T-helper 1 cell treated with Interleukin-12 subunit alpha and Interleukin-12 subunit beta and Interleukin-4 antibody, amounts not matched to agents 30 ng/mL and 1 ng/mL, for 36 hours (primary cell): Measurements from ENCODE around the gene FRMD4A. TPM values are rescaled to one million over a fixed set of nuclear protein-coding genes. Genes with fewer than 3 reads are reported as not detected.
"Not testable (repeated sequence)": the region's sequence is repeated elsewhere in the genome, so short reads cannot be mapped to it uniquely, and the experiment has no call there.

Experiments
- intact Hi-C: fragments of 100-400 bp; cut with micrococcal nuclease; formaldehyde crosslinking; loops from one replicate; pipeline ENCODE4 v1.15.1; 2024
- total RNA-seq: library from RNA; stranded (reverse); gene quantifications from 2 replicates; pipeline ENCODE4 v1.2.3, GENCODE V29; 2022

The FRMD4A gene
- total RNA-seq, 1 donor from 2014 or later, result 0.02 TPM

- intact Hi-C loops, result no loop called here
Observed at GRCh38 chr10:14153570-14154055, 177.1 kb downstream of the FRMD4A start.

GRCh38 chr10:14151571-14151970 is 179.2 kb downstream of the FRMD4A start:
- intact Hi-C loops, result no loop called here

GRCh38 chr10:14150526-14150925 is 180.2 kb downstream of the FRMD4A start:
- intact Hi-C loops, result no loop called here

GRCh38 chr10:14146501-14146900 is 184.2 kb downstream of the FRMD4A start:
- intact Hi-C loops, result no loop called here

- intact Hi-C loops, result no loop called here
Observed at GRCh38 chr10:14146025-14146424, 184.7 kb downstream of the FRMD4A start.

GRCh38 chr10:14144451-14144850 is 186.3 kb downstream of the FRMD4A start:
- intact Hi-C loops, result no loop called here

GRCh38 chr10:14142606-14143250 is 188.0 kb downstream of the FRMD4A start:
- intact Hi-C loops, result no loop called here

- intact Hi-C loops, result no loop called here
Observed at GRCh38 chr10:14141283-14141682, 189.4 kb downstream of the FRMD4A start.

GRCh38 chr10:14137391-14137790 is 193.3 kb downstream of the FRMD4A start:
- intact Hi-C loops, result no loop called here

GRCh38 chr10:14135196-14135595 is 195.5 kb downstream of the FRMD4A start:
- intact Hi-C loops, result not testable (repeated sequence)

- intact Hi-C loops, result no loop called here
Observed at GRCh38 chr10:14134275-14134674, 196.4 kb downstream of the FRMD4A start.

- intact Hi-C loops, result no loop called here
Observed at GRCh38 chr10:14131261-14131960, 199.3 kb downstream of the FRMD4A start.

- intact Hi-C loops, result no loop called here
Observed at GRCh38 chr10:14129770-14130169, 201.0 kb downstream of the FRMD4A start.

GRCh38 chr10:14128519-14128918 is 202.2 kb downstream of the FRMD4A start:
- intact Hi-C loops, result no loop called here

- intact Hi-C loops, result no loop called here
Observed at GRCh38 chr10:14126697-14127440, 203.9 kb downstream of the FRMD4A start.

- intact Hi-C loops, result no loop called here
Observed at GRCh38 chr10:14125564-14125963, 205.2 kb downstream of the FRMD4A start.

- intact Hi-C loops, result no loop called here
Observed at GRCh38 chr10:14124941-14125340, 205.8 kb downstream of the FRMD4A start.

GRCh38 chr10:14123139-14123538 is 207.6 kb downstream of the FRMD4A start:
- intact Hi-C loops, result no loop called here

- intact Hi-C loops, result no loop called here
Observed at GRCh38 chr10:14120812-14121211, 209.9 kb downstream of the FRMD4A start.

- intact Hi-C loops, result no loop called here
Observed at GRCh38 chr10:14118953-14119352, 211.8 kb downstream of the FRMD4A start.

GRCh38 chr10:14116837-14117236 is 213.9 kb downstream of the FRMD4A start:
- intact Hi-C loops, result no loop called here

- intact Hi-C loops, result no loop called here
Observed at GRCh38 chr10:14116021-14116420, 214.7 kb downstream of the FRMD4A start.
